ENCODE data around the gene CCNL2. TPM values are rescaled to one million over a fixed set of nuclear protein-coding genes. Genes with fewer than 3 reads are reported as not detected.
"Not testable (repeated sequence)": the region's sequence is repeated elsewhere in the genome, so short reads cannot be mapped to it uniquely, and the experiment has no call there.

CCNL2 gene
- total and polyA plus RNA-seq, 12 donors: 53.4 to 893 (median 168) TPM

DNA sequence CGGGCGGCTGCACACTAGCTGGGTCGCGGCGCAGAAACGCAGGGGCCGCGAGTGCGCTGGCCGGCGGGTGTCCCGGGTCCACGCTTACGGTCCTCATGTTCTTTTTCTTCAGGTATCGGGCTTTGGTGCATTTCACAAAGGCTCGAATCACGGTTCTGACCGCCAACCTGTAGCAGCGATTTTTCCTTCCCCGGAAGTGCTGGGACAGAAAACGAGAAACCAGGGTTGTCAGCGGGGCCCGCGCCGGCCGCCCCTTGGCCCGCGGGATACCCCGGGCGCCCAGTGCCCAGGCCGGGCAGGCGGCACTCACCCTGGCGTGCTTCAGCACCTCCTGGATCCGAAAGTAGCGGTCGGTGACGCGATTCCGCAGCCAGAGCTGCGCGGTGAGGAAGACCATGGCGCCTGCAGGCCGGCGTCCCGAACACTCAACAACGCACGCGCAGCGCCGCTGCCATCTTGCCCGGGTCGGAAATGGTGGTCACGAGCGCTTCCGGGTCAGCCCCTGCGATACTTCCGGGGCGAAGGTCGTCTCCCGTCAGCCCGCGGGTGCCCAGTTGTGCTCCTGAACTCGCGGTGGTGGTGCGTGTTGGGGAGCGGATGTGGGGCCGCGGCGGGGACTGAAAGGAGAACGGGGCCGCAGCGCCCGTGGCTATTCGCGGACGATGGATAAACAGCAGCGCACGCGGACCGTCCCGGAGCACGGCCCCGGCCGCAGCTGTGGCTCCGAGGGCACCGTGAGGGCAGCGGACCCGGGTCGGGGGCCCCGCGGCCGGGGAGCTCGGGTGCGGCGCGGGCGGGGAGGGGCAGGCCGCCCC lies 7.9 kb upstream of the CCNL2 start, which contains the start of gene MRPL20:
TSS of gene MRPL20 (minus strand) at position 473 of the 815 bp plus-strand sequence. CDS start at position 397, 76 bp downstream.
- peaks cover 13 to 24% of the 10 kb centered on the region in 2 donors for H3K4me1 ChIP-seq (replicated peaks in 1 of 2)
- DNase-seq: peak; percentile 92 to 97 (median 95)
- H3K4me3 ChIP-seq: peak within 1 kb of the TSS; percentile 73 to 96 (median 86)
- 0 to 1% (median 1%) methylated on average over 31 to 98 of the region's 98 CpGs for WGBS, 4 donors
- TF ChIP-seq, protein P1, sequence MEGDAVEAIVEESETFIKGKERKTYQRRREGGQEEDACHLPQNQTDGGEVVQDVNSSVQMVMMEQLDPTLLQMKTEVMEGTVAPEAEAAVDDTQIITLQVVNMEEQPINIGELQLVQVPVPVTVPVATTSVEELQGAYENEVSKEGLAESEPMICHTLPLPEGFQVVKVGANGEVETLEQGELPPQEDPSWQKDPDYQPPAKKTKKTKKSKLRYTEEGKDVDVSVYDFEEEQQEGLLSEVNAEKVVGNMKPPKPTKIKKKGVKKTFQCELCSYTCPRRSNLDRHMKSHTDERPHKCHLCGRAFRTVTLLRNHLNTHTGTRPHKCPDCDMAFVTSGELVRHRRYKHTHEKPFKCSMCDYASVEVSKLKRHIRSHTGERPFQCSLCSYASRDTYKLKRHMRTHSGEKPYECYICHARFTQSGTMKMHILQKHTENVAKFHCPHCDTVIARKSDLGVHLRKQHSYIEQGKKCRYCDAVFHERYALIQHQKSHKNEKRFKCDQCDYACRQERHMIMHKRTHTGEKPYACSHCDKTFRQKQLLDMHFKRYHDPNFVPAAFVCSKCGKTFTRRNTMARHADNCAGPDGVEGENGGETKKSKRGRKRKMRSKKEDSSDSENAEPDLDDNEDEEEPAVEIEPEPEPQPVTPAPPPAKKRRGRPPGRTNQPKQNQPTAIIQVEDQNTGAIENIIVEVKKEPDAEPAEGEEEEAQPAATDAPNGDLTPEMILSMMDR (IDR thresholded peaks at IDR 0.05): no peak
- peak; percentile 71 to 84 for TF ChIP-seq POLR2A (IDR thresholded peaks at IDR 0.05)
- intact Hi-C loops (cut with DNase I): no loop called here
- peak within 1 kb of the TSS; percentile 46 to 90 (median 77) for H3K27ac ChIP-seq
- no peaks in the 10 kb centered on the region for H3K27me3 ChIP-seq
- H3K9me3 ChIP-seq (replicated peaks in 1 of 3): no peaks in the 10 kb centered on the region
- peaks cover 0 to 38% of the 10 kb centered on the region in 2 donors for H3K36me3 ChIP-seq (replicated peaks in 1 of 2)

DNA sequence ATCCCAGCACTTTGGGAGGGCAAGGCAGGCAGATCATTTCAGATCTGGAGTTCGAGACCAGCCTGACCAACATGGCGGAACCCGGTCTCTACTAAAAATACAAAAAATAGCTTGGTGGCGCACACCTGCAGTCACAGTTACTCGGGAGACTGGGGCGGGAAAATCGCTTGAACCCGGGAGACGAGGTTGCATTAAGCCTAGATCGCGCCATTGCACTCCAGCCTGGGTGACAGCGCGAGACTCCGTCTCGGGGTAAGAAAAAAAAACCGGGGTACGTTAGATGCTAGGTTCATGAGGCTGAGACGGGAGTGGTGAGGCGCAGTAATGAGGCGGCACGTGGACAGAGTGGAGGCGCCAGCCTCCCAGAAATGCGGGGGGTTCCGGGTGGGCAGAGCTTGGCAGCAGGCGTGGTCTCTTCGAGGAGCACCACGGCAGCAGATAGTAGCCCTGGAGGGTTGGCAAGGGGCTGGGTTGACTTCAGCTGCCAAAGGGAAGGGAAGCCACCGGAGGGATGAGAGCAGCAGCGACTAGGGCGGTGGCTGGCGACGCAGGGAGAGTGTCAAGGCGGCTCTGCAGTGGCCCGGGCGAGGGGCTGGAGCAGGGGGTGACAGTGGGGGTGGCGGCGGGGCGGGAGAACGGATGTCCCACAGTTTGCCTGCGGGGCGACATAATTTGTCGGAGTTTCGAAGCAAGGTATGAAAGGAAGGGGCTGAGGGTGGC lies 7.1 kb upstream of the CCNL2 start:
- 36 to 41% (median 40%) methylated on average over 38 to 43 of the region's 43 CpGs for WGBS, 4 donors
- Histone ChIP-seq H3K4me3 (peak overlapping the region; percentile 73 to 96 (median 86)), H3K4me1 (replicated peaks in 1 of 2) (peaks cover 13 to 24% of the 10 kb centered on the region in 2 donors), H3K27me3 (no peaks in the 10 kb centered on the region), H3K36me3 (replicated peaks in 1 of 2) (peaks cover 0 to 46% of the 10 kb centered on the region in 2 donors), H3K9me3 (replicated peaks in 1 of 3) (no peaks in the 10 kb centered on the region), H3K27ac (peak overlapping the region in 4 of 5 donors; percentile 69 to 90 (median 83))
- peak in 1 of 7 donors; percentile 19 for DNase-seq
- no peak for TF ChIP-seq POLR2A (IDR thresholded peaks at IDR 0.05)
- TF ChIP-seq, protein P1 (IDR thresholded peaks at IDR 0.05): no peak
- intact Hi-C loops (cut with DNase I): no loop called here

DNA sequence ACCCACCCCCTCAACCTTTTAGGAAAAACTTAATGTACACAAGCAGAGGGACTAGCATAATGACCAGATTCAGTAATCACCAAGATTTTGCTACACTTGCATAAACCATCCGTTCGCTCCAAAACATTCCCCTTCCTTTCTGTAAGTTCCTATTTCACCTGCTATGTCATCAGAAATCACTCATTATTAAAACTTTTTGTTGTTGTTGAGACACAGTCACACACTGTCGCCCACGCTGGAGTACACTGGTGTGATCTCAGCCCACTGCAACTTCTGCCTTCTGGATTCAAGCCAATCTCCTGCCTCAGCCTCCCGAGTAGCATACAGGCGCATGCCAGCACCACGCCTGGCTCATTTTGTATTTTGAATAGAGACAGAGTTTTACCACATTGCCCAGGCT lies 4.5 kb upstream of the CCNL2 start:
- H3K9me3 ChIP-seq (replicated peaks in 1 of 3): no peaks in the 10 kb centered on the region
- no peaks in the 10 kb centered on the region for H3K27me3 ChIP-seq
- WGBS, 4 donors: 76 to 85% (median 81%) methylated on average over 7 of the region's 7 CpGs
- peaks cover 27 to 37% of the 10 kb centered on the region in 2 donors for H3K4me1 ChIP-seq (replicated peaks in 1 of 2)
- TF ChIP-seq POLR2A (IDR thresholded peaks at IDR 0.05): no peak
- TF ChIP-seq, protein P1 (IDR thresholded peaks at IDR 0.05): no peak
- intact Hi-C loops (cut with DNase I): no loop called here
- H3K27ac ChIP-seq: no peak overlapping the region
- no peak for DNase-seq
- H3K4me3 ChIP-seq: no peak overlapping the region
- H3K36me3 ChIP-seq (replicated peaks in 1 of 2): peaks cover 0 to 53% of the 10 kb centered on the region in 2 donors

DNA sequence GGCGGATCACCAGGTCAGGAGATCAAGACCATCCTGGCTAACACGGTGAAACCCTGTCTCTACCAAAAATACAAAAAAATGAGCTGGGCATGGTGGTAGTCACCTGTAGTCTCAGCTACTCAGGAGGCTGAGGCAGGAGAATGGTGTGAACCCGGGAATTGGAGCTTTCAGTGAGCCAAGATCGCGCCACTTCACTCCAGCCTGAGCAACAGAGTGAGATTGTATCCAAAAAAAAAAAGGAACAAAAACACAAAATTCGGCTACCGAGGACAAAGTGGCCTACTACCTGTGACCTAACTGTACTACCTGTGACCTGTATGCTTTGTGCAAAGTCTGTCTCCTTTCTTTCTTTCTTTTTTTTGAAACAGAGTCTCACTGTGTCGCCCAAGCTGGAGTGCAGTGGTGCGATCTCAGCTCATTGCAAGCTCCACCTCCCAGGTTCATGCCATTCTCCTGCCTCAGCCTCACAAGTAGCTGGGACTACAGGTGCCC lies 3.8 kb upstream of the CCNL2 start:
- H3K27me3 ChIP-seq; DNase-seq; intact Hi-C loops (cut with DNase I); H3K4me3 ChIP-seq; H3K9me3 ChIP-seq (replicated peaks in 1 of 3): not testable (repeated sequence)
- Histone ChIP-seq H3K27ac (peak overlapping the region in 1 of 5 donors; percentile 29), H3K36me3 (replicated peaks in 1 of 2) (peaks cover 0 to 54% of the 10 kb centered on the region in 2 donors), H3K4me1 (replicated peaks in 1 of 2) (peaks cover 26 to 36% of the 10 kb centered on the region in 2 donors)
- 85 to 90% (median 88%) methylated on average over 9 of the region's 9 CpGs for WGBS, 4 donors

Data from adrenal gland (tissue), 12 donors.